Esophagus muscularis mucosa (tissue), 3 donors: Measurements from ENCODE around the gene LRSAM1.

Source experiments
- EP300 ChIP-seq: sonication (generic); formaldehyde crosslinking; IDR thresholded peaks from one replicate; pipeline ENCODE4 v1.6.1; 2017; ENCODE audit warnings: antibody characterized with exemption
- POLR2AphosphoS5 ChIP-seq, 2 donors: sonication (generic); formaldehyde crosslinking; IDR thresholded peaks; one replicate each; pipeline ENCODE4 v1.6.1; 2017; ENCODE audit warnings: antibody characterized with exemption in 2 of 2

DNA sequence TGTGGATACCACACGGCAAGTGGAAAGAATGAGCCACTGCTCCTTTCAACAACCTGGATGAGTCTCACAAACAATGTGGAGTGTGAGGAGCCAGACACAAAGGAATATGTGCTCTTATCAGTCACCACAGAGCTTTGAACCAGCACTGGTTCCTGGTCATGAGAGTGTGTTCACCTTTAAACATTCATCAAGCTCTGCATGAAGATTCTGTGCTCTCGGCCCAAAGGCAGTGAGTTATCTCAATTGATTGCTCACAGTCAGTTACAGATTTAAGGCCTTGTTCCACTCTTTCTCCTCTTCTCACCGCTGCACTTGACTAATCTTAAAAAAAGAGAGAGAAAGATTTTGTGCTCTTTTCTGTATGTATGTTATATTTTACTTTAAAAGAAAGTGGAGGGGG lies 19.4 kb downstream of the LRSAM1 start:
- TF ChIP-seq POLR2AphosphoS5 (IDR thresholded peaks at IDR 0.05): no peak
- TF ChIP-seq EP300: no peak
